ENCODE results near the gene RBM48. TPM values are rescaled to one million over a fixed set of nuclear protein-coding genes. Genes with fewer than 3 reads are reported as not detected.

Gene RBM48
- total and polyA plus RNA-seq, 5 experiments from 2014 or later, result 25.6 to 45.7 (median 28.9) TPM

DNA sequence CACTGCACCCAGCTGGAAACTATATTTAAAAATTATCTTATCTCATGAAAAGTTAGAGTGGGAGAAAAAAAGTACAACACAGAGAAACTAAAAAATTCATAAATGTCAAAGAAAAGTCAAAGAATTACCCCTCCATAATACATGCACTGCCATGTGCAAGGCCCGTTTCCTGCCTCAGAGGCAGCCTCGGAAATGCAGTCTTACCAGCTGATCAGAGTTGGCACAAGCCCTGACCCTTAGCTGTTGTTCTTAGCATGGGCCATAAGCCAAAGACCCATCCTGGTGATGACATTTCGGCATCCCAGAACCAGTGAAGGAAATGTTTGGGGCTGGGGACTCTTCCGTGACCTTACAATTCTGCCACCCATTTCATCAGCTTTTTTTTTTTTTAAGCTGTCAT lies 21.6 kb downstream of the RBM48 start:
- Mint-ChIP-seq H3K9me3 (no peaks in the 10 kb centered on the region), H3K27me3 (peaks cover 0 to 5% (median 2%) of the 10 kb centered on the region in 5 donors), H3K4me1 (peaks cover 0 to 1% (median 0%) of the 10 kb centered on the region in 4 donors), H3K4me3 (no peak overlapping the region), H3K27ac (no peak overlapping the region), H3K36me3 (no peaks in the 10 kb centered on the region)
- no peak for ATAC-seq
- POLR2A ChIA-PET, result no interaction called here
- no peak for DNase-seq

DNA sequence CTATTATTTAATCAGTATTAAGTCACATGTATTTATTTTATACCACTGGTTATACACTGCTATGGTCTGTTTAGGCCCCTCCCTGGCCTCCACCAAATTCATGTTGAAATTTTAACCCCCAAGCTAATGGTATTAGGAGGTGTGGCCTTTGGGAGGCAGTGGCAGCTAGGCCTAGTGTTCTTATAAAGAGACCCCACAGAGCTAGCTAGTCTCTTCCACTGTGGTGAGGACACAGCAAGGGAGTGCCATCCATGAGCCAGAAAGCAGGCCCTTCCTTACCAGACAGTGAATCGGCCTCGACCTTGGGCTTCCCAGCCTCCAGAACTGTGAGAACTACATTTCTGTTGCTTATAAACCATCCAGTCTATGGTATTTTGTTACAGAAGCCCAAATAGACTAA lies 28.7 kb downstream of the RBM48 start:
- POLR2A ChIA-PET, result interaction anchor here (0.7 kb wide), 1 partner anchor 1460 kb away, joined by 3 read pairs; no protein-coding TSS in a partner anchor

GRCh38 chr7:92557808-92558362 lies 29.3 kb downstream of the RBM48 start:
- DNase-seq, result no peak
- Mint-ChIP-seq H3K4me1 (peaks cover 0 to 1% (median 0%) of the 10 kb centered on the region in 4 donors), H3K36me3 (peaks cover 0 to 34% (median 3%) of the 10 kb centered on the region in 3 donors), H3K27me3 (no peaks in the 10 kb centered on the region), H3K9me3 (no peaks in the 10 kb centered on the region), H3K27ac (peak overlapping the region in 3 of 10 donors; percentile 71 to 86 (median 80)), H3K4me3 (no peak overlapping the region)
- POLR2A ChIA-PET, result no interaction called here
- ATAC-seq, result no peak

More for the DNA sequence above, 28.7 kb downstream of the RBM48 start:
- H3K27ac Mint-ChIP-seq, result peak overlapping the region in 3 of 10 donors; percentile 21 to 86 (median 29)
- H3K4me3 Mint-ChIP-seq, result no peak overlapping the region
- no peaks in the 10 kb centered on the region for H3K9me3 Mint-ChIP-seq
- H3K36me3 Mint-ChIP-seq, result peaks cover 0 to 29% (median 2%) of the 10 kb centered on the region in 3 donors
- H3K4me1 Mint-ChIP-seq, result peaks cover 0 to 1% (median 0%) of the 10 kb centered on the region in 4 donors
- ATAC-seq, result no peak
- no peak for DNase-seq
- H3K27me3 Mint-ChIP-seq, result no peaks in the 10 kb centered on the region

DNA sequence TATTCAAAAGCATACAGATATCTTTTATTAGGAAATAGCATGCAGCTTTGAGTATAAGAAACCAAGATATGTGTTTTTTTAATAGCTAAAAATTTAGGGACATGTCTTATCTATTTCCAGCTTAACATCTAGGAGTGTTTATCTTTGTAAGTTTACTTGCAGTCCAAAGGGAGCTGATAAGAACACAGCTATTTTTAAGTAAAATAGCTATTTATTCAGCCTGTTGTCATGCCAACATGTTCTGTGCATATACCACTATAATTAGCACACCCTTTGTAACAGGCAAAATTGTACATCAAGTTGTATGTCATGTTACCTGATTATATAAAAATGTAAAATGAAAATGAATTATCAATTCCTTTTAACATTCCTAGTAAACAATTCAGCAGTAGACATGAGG lies 32.0 kb downstream of the RBM48 start:
- peaks cover 0 to 61% (median 6%) of the 10 kb centered on the region in 3 donors for H3K36me3 Mint-ChIP-seq
- peaks cover 0 to 2% (median 0%) of the 10 kb centered on the region in 4 donors for H3K4me1 Mint-ChIP-seq
- DNase-seq (no peak), ATAC-seq (no peak)
- no peak overlapping the region for H3K4me3 Mint-ChIP-seq
- no peaks in the 10 kb centered on the region for H3K27me3 Mint-ChIP-seq
- no peaks in the 10 kb centered on the region for H3K9me3 Mint-ChIP-seq
- H3K27ac Mint-ChIP-seq, result no peak overlapping the region
- POLR2A ChIA-PET, result interaction anchor here (0.9 kb wide), 1 partner anchor 32 kb away, joined by 3 read pairs; the partner anchor contains the start of genes PEX1 and RBM48

GRCh38 chr7:92563345-92563744 lies 34.8 kb downstream of the RBM48 start:
- DNase-seq (no peak), ATAC-seq (no peak)
- Mint-ChIP-seq H3K36me3 (peaks cover 0 to 79% (median 12%) of the 10 kb centered on the region in 3 donors), H3K4me1 (peaks cover 0 to 2% (median 0%) of the 10 kb centered on the region in 4 donors), H3K4me3 (no peak overlapping the region), H3K9me3 (no peaks in the 10 kb centered on the region), H3K27ac (peak overlapping the region in 8 of 10 donors; percentile 5 to 58 (median 18)), H3K27me3 (no peaks in the 10 kb centered on the region)
- POLR2A ChIA-PET, result interaction anchor here (0.5 kb wide), 1 partner anchor 31 kb away, joined by 4 read pairs; no protein-coding TSS in a partner anchor

DNA sequence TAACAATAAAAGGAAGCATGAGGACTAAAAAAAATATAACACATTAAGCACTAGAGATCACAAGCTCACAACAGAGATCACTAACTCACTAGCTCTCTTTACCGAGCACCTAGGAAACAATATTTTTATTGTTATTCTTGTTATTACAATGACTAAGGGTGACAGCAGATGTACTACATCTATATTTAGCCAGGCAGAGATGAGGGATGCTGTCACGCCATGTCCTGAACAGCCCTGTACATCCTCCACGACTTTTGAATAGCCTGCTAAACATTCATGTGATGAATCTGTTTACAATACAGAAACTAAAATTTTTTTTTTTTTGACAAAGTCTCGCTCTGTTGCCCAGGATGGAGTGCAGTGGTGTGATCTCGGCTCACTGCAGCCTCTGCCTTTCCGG lies 38.9 kb downstream of the RBM48 start:
- H3K4me3 Mint-ChIP-seq, result no peak overlapping the region
- H3K9me3 Mint-ChIP-seq, result no peaks in the 10 kb centered on the region
- peak overlapping the region in 1 of 10 donors; percentile 8 for H3K27ac Mint-ChIP-seq
- H3K36me3 Mint-ChIP-seq, result peaks cover 0 to 90% (median 9%) of the 10 kb centered on the region in 3 donors
- H3K4me1 Mint-ChIP-seq, result peaks cover 0 to 4% (median 0%) of the 10 kb centered on the region in 4 donors
- ATAC-seq, result no peak
- no peak for DNase-seq
- H3K27me3 Mint-ChIP-seq, result no peaks in the 10 kb centered on the region
- POLR2A ChIA-PET, result interaction anchor here (0.8 kb wide), 1 partner anchor 22 kb away, joined by 3 read pairs; the partner anchor contains the start of gene FAM133B

DNA sequence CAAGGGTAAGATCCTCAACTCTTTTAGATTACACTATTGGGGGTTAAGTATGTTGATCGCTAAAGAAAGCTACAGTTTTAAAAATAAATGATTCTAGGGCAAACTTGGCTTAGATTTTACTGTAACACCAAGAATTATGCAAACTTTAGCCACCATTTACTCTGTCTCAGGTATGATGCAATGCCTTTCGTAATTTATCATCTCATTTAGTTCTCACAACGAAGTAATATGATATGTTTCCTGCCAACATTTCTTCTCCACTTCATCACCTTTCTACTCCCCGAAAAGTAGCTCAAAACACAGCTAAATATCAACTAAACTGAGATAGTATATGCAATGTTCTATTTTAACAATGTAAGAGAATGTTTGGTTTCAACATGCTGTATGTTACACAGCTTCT lies 40.5 kb downstream of the RBM48 start:
- H3K4me3 Mint-ChIP-seq, result no peak overlapping the region
- DNase-seq (no peak), ATAC-seq (no peak)
- no peaks in the 10 kb centered on the region for H3K27me3 Mint-ChIP-seq
- POLR2A ChIA-PET, result no interaction called here
- H3K4me1 Mint-ChIP-seq, result peaks cover 0 to 2% (median under 1%) of the 10 kb centered on the region in 4 donors
- peak overlapping the region in 1 of 10 donors; percentile 43 for H3K27ac Mint-ChIP-seq
- peaks cover 0 to 83% (median 9%) of the 10 kb centered on the region in 3 donors for H3K36me3 Mint-ChIP-seq
- H3K9me3 Mint-ChIP-seq, result no peaks in the 10 kb centered on the region

GRCh38 chr7:92576296-92576695 lies 47.7 kb downstream of the RBM48 start:
- Mint-ChIP-seq H3K27ac (no peak overlapping the region), H3K4me1 (peaks cover 0 to 10% (median 4%) of the 10 kb centered on the region in 4 donors), H3K27me3 (no peaks in the 10 kb centered on the region), H3K36me3 (peaks cover 6 to 80% (median 7%) of the 10 kb centered on the region in 3 donors), H3K4me3 (no peak overlapping the region), H3K9me3 (no peaks in the 10 kb centered on the region)
- DNase-seq (no peak), ATAC-seq (no peak)
- POLR2A ChIA-PET, result no interaction called here

- POLR2A ChIA-PET, result no interaction called here
- no peak overlapping the region for H3K4me3 Mint-ChIP-seq
These were observed 54.4 kb downstream of the RBM48 start for GRCh38 chr7:92582948-92583347.

GRCh38 chr7:92584953-92585352 lies 56.4 kb downstream of the RBM48 start:
- ATAC-seq (peak in 1 of 2 donors; percentile 52), DNase-seq (peak in 2 of 10 donors; percentile 21 to 30)
- POLR2A ChIA-PET, result no interaction called here
- H3K4me1 Mint-ChIP-seq, result peaks cover 34 to 75% (median 60%) of the 10 kb centered on the region in 4 donors
- H3K27me3 Mint-ChIP-seq, result no peaks in the 10 kb centered on the region
- H3K4me3 Mint-ChIP-seq, result peak overlapping the region in 4 of 10 donors; percentile 1 to 51 (median 18)
- H3K36me3 Mint-ChIP-seq, result peaks cover 0 to 27% (median 7%) of the 10 kb centered on the region in 3 donors
- peak overlapping the region in 8 of 10 donors; percentile 5 to 82 (median 24) for H3K27ac Mint-ChIP-seq
- peaks cover 0 to 3% (median 0%) of the 10 kb centered on the region in 9 donors for H3K9me3 Mint-ChIP-seq

More at GRCh38 chr7:92582948-92583347, 54.4 kb downstream of the RBM48 start:
- Mint-ChIP-seq H3K27me3 (no peaks in the 10 kb centered on the region), H3K9me3 (peaks cover 0 to 3% (median 0%) of the 10 kb centered on the region in 9 donors), H3K4me1 (peaks cover 27 to 58% (median 43%) of the 10 kb centered on the region in 4 donors), H3K36me3 (peaks cover 6 to 47% (median 9%) of the 10 kb centered on the region in 3 donors), H3K27ac (peak overlapping the region in 3 of 10 donors; percentile 28 to 57 (median 49))
- ATAC-seq (no peak), DNase-seq (no peak)

GRCh38 chr7:92586403-92586802 lies 57.8 kb downstream of the RBM48 start:
- peaks cover 0 to 15% (median 7%) of the 10 kb centered on the region in 3 donors for H3K36me3 Mint-ChIP-seq
- H3K27ac Mint-ChIP-seq, result peak overlapping the region in 6 of 10 donors; percentile 2 to 58 (median 38)
- DNase-seq, result no peak
- POLR2A ChIA-PET, result no interaction called here
- no peaks in the 10 kb centered on the region for H3K27me3 Mint-ChIP-seq
- H3K4me1 Mint-ChIP-seq, result peaks cover 32 to 75% (median 64%) of the 10 kb centered on the region in 4 donors
- peak overlapping the region in 8 of 10 donors; percentile 0 to 51 (median 24) for H3K4me3 Mint-ChIP-seq
- peaks cover 0 to 3% (median 0%) of the 10 kb centered on the region in 9 donors for H3K9me3 Mint-ChIP-seq
- ATAC-seq, result no peak

DNA sequence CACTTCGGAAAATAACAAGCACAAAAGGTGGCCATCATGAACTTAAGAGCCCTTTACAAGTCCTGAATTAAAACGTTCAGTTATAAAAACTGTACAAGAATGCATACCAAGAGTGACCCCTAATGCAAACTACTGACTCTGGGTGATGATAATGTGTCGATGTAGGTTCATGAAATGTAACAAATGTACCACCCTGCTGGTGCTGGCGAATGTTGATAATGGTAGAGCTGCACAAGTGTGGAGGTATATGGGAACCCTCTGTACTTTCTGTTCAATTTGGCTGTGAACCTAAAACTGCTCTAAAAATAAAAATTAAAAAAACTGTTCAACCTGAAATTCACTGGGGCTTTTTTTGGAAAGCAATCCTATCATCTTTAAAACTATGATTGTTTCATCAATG lies 58.2 kb downstream of the RBM48 start:
- Mint-ChIP-seq H3K4me1 (peaks cover 32 to 74% (median 64%) of the 10 kb centered on the region in 4 donors), H3K27ac (peak overlapping the region in 5 of 10 donors; percentile 2 to 74 (median 42))
- DNase-seq, result no peak

More for the DNA sequence above, 58.2 kb downstream of the RBM48 start:
- H3K27me3 Mint-ChIP-seq, result peaks cover 0 to 2% (median 0%) of the 10 kb centered on the region in 5 donors
- H3K9me3 Mint-ChIP-seq, result peaks cover 0 to 3% (median 0%) of the 10 kb centered on the region in 9 donors
- H3K36me3 Mint-ChIP-seq, result peaks cover 0 to 15% (median 7%) of the 10 kb centered on the region in 3 donors
- H3K4me3 Mint-ChIP-seq, result peak overlapping the region in 8 of 10 donors; percentile 22 to 89 (median 47)
- POLR2A ChIA-PET, result no interaction called here
- ATAC-seq, result no peak
